HG02870 (cell line): Measurements from ENCODE around the gene OR1N1.
"Not testable (repeated sequence)": the region's sequence is repeated elsewhere in the genome, so short reads cannot be mapped to it uniquely, and the experiment has no call there.

ENCODE experiments used
- ATAC-seq: cut with Tn5 transposase; IDR thresholded peaks from one replicate; pipeline ENCODE4 v1.9.1; 2021; ENCODE audit warnings: mild to moderate bottlenecking, moderate library complexity; ENCODE audit not compliant: unreplicated experiment

The OR1N1 gene

GRCh38 chr9:122527193-122527592 is at the start of gene OR1N1:
OR1N1 (minus strand) TSS chr9:122527293; CDS start chr9:122527293, 0 bp downstream.
- ATAC-seq: no peak

- ATAC-seq: no peak
These were observed 45.4 kb upstream of the OR1N1 start for GRCh38 chr9:122572456-122572855.

- ATAC-seq: no peak
These were observed 40.8 kb upstream of the OR1N1 start for GRCh38 chr9:122567901-122568300.

- ATAC-seq: no peak
These were observed 35.2 kb upstream of the OR1N1 start for GRCh38 chr9:122562134-122562760.

- no peak for ATAC-seq
These were observed 34.4 kb upstream of the OR1N1 start for GRCh38 chr9:122561446-122561845.

- ATAC-seq: no peak
These were observed 25.7 kb upstream of the OR1N1 start, which contains the start of gene OR1N2 for GRCh38 chr9:122552812-122553211. OR1N2 (plus strand) TSS chr9:122553112; CDS start chr9:122553212, 100 bp downstream.

- no peak for ATAC-seq
These were observed 24.3 kb upstream of the OR1N1 start for GRCh38 chr9:122551371-122551770.

- no peak for ATAC-seq
These were observed 19.1 kb upstream of the OR1N1 start for GRCh38 chr9:122546196-122546595.

GRCh38 chr9:122538757-122539156 is 11.7 kb upstream of the OR1N1 start:
- no peak for ATAC-seq

- not testable (repeated sequence) for ATAC-seq
These were observed 10.0 kb upstream of the OR1N1 start for GRCh38 chr9:122537066-122537465.

GRCh38 chr9:122536134-122536533 is 9.0 kb upstream of the OR1N1 start:
- ATAC-seq: no peak

- ATAC-seq: not testable (repeated sequence)
These were observed 4.1 kb upstream of the OR1N1 start for GRCh38 chr9:122531157-122531556.

- no peak for ATAC-seq
These were observed 491 bp downstream of the OR1N1 start for GRCh38 chr9:122526602-122527001.

GRCh38 chr9:122519376-122519775 is 7.7 kb downstream of the OR1N1 start:
- no peak for ATAC-seq

GRCh38 chr9:122518841-122519240 is 8.3 kb downstream of the OR1N1 start, which contains the start of gene OR1J4:
OR1J4 (plus strand) TSS chr9:122519141; CDS start chr9:122519141, 0 bp downstream.
- no peak for ATAC-seq

GRCh38 chr9:122518226-122518625 is 8.9 kb downstream of the OR1N1 start:
- no peak for ATAC-seq

- ATAC-seq: no peak
These were observed 16.6 kb downstream of the OR1N1 start, which contains the start of gene OR1J2 for GRCh38 chr9:122510502-122510901. OR1J2 (plus strand) TSS chr9:122510802; CDS start chr9:122510802, 0 bp downstream.

- no peak for ATAC-seq
These were observed 20.1 kb downstream of the OR1N1 start for GRCh38 chr9:122506964-122507363.

- no peak for ATAC-seq
These were observed 28.2 kb downstream of the OR1N1 start for GRCh38 chr9:122498883-122499288.

- ATAC-seq: no peak
These were observed 48.0 kb downstream of the OR1N1 start for GRCh38 chr9:122479062-122479461.

GRCh38 chr9:122477826-122478225 is 49.3 kb downstream of the OR1N1 start, which contains the start of gene OR1J1:
OR1J1 (minus strand) TSS chr9:122477926; CDS start chr9:122477926, 0 bp downstream.
- no peak for ATAC-seq

- ATAC-seq: no peak
These were observed 49.7 kb downstream of the OR1N1 start for GRCh38 chr9:122477346-122477745.
